HL-60/S4 treated with retinoic acid at 250 ng/mL for 4 days and 3 days (cell line): ENCODE data around the gene KRTAP3-3.
"Not testable (repeated sequence)": the region's sequence is repeated elsewhere in the genome, so short reads cannot be mapped to it uniquely, and the experiment has no call there.

Experiments used
- in situ Hi-C: fragments of 300-500 bp; cut with MboI; formaldehyde crosslinking; loops from 2 replicates; pipeline ENCODE4 v1.7.0; 2022; ENCODE audit warnings: low sequenced_read_pairs

The KRTAP3-3 gene

DNA sequence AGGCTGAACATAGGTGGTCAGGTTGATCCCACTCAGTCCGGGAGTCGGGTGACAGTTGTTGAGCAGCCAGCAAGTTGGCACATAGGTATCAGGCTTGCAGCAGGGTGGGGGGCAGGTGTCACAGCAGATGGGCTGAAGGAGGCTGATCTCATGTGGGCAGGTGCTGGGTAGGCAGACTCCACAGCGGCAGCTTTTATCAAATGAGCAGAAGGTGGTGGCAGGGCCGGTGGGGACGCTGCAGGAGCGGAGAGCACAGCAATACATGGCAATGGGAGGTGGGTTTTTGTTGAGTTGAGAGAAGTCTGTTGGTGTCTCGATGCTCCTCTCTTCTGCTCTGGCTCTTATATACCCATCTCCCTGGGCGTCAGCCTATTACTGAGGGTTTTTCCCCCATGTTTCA, 14.8 kb upstream of the KRTAP3-3 start, which contains the start of gene KRTAP3-1:
KRTAP3-1 (minus strand) TSS at position 318 of the 400 bp plus-strand sequence; CDS start at position 264, 54 bp downstream.
- in situ Hi-C loops: no loop called here

DNA sequence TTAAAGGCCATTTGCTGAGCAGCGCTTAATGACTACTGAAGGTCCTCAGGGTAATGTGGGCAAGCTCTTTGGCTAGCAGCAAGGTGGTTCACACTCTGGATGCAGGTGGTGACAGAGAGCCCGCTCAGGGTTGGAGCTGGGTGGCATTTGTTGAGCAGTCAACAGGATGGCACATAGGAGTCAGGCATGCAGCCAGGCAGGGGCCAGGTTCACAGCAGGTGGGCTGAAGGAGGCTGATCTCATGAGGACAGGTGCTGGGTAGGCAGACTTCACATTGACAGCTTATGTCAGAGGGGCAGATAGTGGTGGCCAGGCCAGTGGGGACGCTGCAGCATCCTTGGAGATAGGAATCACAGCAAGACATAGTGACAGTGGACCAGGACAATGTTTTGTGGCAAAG, 10.4 kb upstream of the KRTAP3-3 start:
- in situ Hi-C loops: no loop called here

DNA sequence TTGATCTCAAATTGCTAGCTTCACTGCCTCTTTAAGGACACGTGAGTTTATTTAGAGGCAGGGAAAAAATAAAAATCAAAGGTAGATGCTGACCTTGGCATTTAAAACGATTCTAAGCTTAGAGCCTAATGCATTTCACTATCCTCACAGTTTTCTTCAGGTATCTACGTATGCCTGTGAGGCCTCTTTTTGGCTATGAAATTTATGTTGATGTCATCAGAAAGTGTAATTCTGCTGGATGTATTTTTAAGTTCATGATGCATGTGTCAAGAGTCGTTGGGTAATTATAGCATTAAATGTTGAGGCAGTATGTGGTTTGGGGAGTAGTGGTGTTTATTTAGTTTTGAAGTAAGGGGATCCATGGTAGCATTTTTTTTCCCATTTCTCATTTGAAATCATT, 10.0 kb upstream of the KRTAP3-3 start:
- in situ Hi-C loops: no loop called here

GRCh38 chr17:41002814-41003213, 8.8 kb upstream of the KRTAP3-3 start:
- in situ Hi-C loops: no loop called here

DNA sequence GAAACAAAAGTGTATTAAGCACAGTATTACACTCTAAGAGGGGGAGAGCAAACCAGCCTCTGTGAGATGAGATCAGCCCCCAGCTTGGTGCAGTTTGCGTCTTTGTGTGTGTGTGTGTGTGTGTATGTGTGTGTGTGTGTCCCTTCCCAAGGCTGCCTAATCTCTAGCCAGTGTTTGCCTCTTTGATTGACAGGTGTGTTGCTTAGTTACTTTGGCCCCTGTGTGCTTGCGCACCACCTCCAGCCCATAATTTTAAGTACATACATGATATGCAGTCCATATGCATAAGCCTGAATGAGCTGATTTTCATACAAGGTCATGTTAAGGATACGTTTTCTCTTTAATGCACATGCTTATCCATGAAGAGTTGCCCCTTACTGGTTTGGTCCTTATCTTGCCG, 7.8 kb upstream of the KRTAP3-3 start:
- in situ Hi-C loops: no loop called here

- in situ Hi-C loops: not testable (repeated sequence)
Measured at GRCh38 chr17:40999563-40999962, 5.6 kb upstream of the KRTAP3-3 start, which contains the start of gene KRTAP3-2. Gene KRTAP3-2, minus strand, starts transcription at chr17:40999906. Its CDS starts 53 bp downstream, at chr17:40999853.

DNA sequence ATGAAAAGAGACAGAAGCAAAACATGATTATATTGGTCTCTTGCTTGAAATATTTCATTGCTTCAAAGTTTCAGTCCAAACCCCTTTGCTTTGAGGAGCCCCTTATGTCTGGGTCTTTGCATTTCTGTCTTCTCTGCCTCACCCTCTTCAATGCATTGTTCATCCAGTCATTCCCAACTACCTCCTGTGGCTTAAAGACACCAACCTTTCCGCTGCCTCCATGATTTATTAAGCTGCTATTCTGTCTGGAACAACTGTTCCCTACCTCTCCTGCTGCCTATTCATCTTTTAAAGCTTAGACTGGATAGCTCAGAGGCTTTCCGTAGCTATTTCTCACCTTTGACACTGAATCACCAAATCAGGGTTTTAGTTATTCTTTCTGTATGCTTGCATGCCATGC, 3.4 kb upstream of the KRTAP3-3 start:
- in situ Hi-C loops: no loop called here

- in situ Hi-C loops: no loop called here
Measured at GRCh38 chr17:40996829-40997228, 2.9 kb upstream of the KRTAP3-3 start.

DNA sequence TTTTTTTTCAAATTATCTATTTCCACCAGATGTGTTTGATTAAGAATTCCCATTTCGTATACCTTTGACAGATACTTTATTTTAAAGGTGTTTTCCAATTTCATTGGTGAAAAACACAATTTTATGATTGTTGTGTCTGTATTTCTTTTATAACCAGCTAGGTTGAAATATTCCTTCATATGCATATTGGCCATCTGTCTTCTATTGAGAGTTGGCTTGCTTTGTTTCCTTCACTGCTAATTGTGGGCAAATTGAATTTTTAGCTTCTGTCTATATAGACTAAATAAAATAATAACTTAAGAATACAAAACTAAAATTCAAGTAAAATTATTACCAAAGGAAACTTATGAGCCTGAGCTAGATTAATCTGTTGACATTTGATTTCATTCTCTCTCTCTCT, 1.2 kb upstream of the KRTAP3-3 start:
- in situ Hi-C loops: no loop called here

GRCh38 chr17:40993084-40993483, 880 bp downstream of the KRTAP3-3 start:
- in situ Hi-C loops: no loop called here

DNA sequence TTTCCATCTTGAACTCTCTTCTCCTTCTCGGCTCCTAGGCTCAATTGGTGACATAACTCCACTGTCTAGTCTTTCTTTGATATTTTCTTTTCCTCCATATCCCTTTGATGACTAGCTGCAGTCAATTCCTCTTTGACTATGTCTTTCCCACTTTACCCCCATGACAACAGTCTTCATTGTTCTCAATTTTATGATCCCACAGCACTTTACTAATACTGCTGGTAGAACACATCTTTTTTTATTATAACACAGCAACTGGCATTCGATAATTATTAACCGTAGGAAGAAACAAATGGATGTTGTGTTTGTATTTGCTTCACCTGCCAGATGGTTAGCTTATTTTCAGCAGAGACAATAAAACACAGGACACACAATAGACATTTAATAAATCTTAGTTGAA, 1.3 kb downstream of the KRTAP3-3 start:
- in situ Hi-C loops: no loop called here

DNA sequence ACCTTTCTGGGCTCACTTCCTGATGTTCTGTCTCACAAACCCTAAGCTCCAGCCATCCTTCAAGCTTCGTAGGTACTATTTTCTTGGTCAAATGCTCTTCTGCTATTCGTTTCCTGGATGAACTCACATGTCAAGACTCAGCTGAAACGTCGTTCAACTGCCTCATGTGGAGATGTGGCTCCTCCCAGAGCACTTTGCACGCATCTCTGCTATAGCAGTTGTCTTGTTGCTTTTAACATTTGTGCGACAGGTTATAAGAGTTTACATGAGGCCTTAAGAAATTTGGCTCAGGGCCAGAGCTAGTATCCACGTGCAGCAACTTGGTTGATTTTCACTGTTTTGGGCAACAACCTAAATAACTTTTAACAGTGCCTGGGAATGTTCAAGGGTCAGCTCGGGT, 7.0 kb downstream of the KRTAP3-3 start:
- in situ Hi-C loops: no loop called here

DNA sequence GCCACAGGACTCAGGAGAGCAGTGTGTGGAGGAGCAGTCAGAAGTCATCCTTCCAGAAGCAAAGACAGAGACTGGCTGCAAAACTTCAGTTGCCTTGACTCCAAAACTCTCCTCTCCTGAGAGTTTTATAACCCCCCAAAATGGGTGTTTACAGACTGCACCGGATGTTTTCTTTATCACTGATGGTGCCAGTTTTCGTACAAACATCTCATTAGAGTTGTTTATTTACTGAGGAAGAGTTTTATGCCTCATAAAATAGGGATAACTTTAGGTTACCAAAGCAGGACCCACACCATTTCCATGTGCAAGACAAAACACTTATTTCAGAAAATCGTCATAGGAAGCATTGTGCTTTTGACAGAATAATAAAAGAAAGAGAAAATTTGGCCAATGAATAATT, 9.7 kb downstream of the KRTAP3-3 start, which contains the start of gene KRT40:
KRT40 (minus strand) TSS at position 101 of the 400 bp plus-strand sequence; CDS start at position 48, 53 bp downstream.
- in situ Hi-C loops: no loop called here

GRCh38 chr17:40981115-40981514, 12.8 kb downstream of the KRTAP3-3 start:
- in situ Hi-C loops: no loop called here

DNA sequence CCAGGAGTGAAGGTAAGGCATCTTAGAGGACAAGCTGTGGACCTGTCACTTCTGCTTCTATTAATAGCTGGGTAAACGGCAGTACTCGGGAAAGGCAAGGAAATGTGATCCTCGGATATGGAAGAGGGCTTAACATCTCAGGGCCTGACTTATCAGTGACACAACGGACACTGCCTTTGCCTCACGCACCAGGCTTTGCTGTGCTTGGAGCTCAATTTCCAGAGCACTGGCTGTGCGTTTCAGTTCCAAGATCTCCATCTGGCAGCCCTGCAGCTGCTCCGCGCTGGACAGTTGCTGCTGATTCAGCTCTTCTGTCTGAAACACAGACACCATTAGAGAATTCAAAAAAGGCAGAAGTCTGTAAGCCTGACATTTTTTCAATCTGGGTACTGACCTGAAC, 13.4 kb downstream of the KRTAP3-3 start:
- in situ Hi-C loops: no loop called here

DNA sequence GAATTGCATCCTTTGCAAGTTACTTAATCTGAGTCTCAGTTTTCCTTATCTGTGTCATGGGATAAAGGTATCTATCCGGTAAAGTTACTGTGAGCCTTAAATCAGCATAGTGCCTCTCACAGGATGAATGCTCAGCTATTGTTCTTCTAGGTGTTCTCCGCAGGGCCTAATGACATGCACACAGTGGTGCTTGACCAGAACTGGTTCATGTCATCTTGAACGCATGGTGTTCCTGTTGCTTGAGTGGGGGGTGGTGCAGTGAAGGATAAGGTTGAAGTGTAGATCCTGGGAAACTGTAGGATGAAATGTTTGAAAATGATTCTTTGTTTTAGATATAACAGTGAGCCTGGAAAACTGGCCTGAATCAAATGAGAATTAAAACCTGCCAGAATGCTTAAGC, 13.8 kb downstream of the KRTAP3-3 start:
- in situ Hi-C loops: no loop called here

DNA sequence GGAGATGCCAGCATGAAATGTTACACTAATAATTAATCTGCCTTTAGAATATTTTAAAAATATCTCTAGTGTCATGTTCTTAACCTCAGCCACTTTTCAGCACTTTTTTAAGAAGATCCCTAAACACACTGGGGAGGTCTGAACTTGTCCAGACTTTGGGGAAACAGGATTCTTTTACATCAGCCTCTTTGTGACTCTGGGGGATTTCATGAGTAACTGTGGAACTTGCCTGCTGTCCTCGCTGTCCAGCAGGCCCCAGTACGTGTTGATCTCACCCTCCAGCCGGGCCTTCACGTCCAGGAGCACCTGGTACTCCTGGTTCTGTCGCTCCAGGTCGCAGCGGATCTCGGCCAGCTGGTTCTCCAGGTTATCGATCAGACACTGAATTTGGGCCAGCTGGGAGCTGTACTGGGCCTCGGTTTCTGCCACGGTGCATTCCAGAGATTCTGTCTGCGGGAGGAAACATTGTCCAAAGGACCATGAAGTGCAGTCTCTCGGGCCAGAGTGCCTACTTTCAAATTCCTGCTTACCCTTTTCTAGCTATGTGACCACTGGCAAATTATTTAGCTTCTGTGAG, 15.3 kb downstream of the KRTAP3-3 start:
- in situ Hi-C loops: no loop called here

- in situ Hi-C loops: no loop called here
Measured at GRCh38 chr17:40975516-40975915, 18.4 kb downstream of the KRTAP3-3 start.

- in situ Hi-C loops: no loop called here
Measured at GRCh38 chr17:40974366-40974765, 19.6 kb downstream of the KRTAP3-3 start.

- in situ Hi-C loops: no loop called here
Measured at GRCh38 chr17:40967582-40967981, 26.4 kb downstream of the KRTAP3-3 start.

GRCh38 chr17:40966848-40967247, 27.1 kb downstream of the KRTAP3-3 start, which contains the start of gene KRT39:
Gene KRT39, minus strand, starts transcription at chr17:40966948. Its CDS starts 92 bp downstream, at chr17:40966856.
- in situ Hi-C loops: no loop called here

DNA sequence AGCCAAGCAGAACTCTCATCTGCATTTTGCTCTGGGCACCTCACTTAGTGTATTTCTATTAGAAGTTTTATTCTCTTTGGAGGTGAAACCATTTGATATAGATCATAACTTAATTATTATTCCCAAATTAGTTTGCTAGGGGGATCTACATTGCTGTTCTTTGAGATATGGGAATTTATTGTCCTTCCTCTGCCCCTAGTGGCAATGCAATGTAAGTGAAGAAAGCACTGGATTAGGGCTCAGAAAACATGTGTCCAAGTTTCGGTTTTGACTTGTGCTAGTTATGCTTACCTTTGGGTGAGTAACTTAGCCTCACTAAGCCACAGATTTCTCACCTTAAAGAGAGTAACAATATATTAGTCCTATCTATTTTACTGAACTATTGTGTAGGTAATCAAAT, 30.1 kb downstream of the KRTAP3-3 start:
- in situ Hi-C loops: no loop called here

DNA sequence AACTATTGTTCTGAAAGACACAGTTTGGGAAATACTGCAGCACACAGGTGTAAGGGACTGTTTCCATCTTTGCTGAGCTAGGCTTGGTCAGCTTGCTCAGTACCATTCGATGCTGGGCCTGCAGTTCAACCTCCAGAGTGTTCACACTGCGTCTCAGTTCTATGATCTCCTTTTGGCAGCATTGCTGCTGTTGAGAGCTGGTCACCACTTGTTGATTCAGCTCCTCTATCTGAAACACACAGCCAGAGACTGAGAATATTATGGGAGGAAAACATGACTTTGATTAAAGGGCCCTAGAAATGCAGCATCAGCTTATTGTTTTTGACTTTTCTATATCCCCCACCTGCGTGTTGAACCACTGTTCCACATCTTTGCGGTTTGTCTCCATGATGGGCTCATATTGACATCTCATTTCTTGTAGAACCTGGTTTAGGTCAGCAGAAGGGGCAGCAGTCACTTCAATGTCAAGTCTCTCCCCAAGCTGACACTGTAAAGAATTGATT, 31.9 kb downstream of the KRTAP3-3 start:
- in situ Hi-C loops: no loop called here
